GM18951 (cell line): ENCODE data around the gene AP1B1.

Source experiments
- POLR2A ChIP-seq: IDR thresholded peaks from 4 replicates; pipeline ENCODE4 v1.6.1; 2011; ENCODE audit warnings: mild to moderate bottlenecking; ENCODE audit not compliant: insufficient read length, insufficient read depth; ENCODE audit errors: extremely low read depth
- in situ Hi-C: fragments of 300-500 bp; cut with MboI; formaldehyde crosslinking; loops from one replicate; pipeline ENCODE4 v1.12.0; 2022; ENCODE audit warnings: low sequenced_read_pairs, mixed read lengths, inconsistent platforms; ENCODE audit not compliant: unreplicated experiment

Gene AP1B1

GRCh38 chr22:29400576-29400975 is 12.2 kb upstream of the AP1B1 start:
- TF ChIP-seq POLR2A = no peak
- in situ Hi-C loops = no loop called here

DNA sequence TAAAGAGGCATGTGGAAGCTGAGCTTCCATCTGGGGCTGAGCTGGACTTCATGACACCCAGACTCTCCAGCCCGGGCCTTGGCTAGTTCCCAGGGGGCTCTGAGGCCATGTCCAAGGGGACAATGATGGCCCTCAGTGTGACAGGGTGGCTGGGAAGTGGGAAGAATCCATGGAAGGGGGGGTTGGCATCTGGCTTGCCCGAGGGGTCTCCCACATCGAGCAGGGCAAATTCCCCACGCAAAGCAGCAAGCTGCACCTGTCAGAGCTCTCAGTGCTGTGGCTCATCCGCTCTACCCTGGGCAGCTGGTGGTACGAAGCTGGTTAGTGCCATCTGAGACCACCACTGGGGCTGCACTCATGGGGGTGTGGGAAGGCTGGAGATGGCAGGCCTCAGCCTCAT is 9.4 kb upstream of the AP1B1 start:
- TF ChIP-seq POLR2A = no peak
- in situ Hi-C loops = no loop called here

DNA sequence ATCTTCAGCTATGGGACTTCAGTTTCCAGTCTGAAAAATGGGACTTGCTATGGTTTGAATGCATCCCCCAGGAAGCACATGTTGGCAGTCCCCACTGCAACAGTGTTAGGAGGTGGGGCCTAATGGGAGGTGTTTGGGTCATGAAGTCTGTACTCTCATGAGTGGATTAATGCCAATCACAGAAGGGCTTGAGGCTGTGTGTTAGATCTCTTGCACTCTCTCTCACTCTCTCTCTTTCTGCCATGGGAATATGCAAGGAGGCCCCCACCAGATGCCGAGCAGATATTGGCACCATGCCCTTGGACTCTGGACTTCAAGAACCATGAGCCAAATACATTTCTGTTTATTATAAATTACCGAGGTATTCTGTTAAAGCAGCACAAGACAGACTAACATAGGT is 7.8 kb upstream of the AP1B1 start:
- in situ Hi-C loops = no loop called here
- TF ChIP-seq POLR2A = no peak

DNA sequence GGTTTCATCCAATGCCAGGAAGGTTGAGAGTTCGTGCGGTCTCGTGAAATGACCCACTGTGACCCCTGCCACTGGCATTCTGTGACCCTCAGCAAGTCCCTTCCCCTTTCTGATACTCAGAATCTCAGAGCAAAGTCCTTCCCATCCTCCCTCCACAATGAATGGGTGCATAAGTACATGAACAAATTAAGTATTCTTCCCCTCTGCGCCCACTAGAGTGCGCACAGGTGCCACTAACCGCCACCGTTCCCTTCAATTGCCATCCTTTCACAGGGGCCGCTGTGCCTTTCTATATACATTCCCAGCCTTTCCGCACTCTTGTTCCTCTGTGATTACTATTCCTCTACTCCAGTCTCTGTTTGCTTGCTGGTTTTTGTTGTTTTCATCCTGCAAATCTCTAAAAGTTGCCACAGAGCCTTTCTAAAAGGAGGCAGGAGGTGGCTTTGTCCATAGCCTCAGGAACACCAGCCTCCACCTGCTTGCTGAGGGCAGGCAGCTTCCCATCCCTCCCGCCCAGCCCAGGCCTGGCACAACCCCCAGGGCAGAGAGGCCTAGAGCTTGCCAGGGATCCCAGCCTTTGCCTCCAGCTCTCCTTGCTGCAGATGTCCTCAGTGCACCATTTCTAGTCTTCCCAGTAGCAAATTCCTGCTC is 6.7 kb upstream of the AP1B1 start:
- TF ChIP-seq POLR2A = no peak
- in situ Hi-C loops = no loop called here

- in situ Hi-C loops = no loop called here
These were observed 4.7 kb upstream of the AP1B1 start for GRCh38 chr22:29393019-29393608.

GRCh38 chr22:29391546-29391945 is 3.2 kb upstream of the AP1B1 start:
- no peak for TF ChIP-seq POLR2A
- in situ Hi-C loops = no loop called here

More at GRCh38 chr22:29393019-29393608, 4.7 kb upstream of the AP1B1 start:
- no peak for TF ChIP-seq POLR2A

DNA sequence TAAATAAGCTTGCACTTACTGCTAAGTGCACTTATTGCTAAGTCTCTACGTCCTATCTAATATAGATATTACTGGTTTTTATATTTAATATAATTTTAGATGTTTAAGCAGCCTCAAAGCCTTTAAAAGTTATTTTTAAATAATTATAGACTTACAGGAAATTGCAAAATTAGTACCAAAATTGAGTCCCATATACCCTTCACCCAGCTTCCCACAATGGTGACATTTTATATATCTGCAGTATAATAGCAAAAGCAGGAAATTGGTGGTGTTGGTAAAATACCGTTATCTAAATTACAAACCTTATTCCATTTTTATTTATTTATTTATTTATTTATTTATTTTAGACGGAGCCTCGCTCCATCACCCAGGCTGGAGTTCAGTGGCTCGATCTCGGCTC is 1.9 kb upstream of the AP1B1 start:
- TF ChIP-seq POLR2A = no peak
- in situ Hi-C loops = no loop called here

- TF ChIP-seq POLR2A = no peak
- in situ Hi-C loops = no loop called here
These were observed 355 bp upstream of the AP1B1 start for GRCh38 chr22:29388759-29389090.

- TF ChIP-seq POLR2A = no peak
- in situ Hi-C loops = no loop called here
These were observed 1.7 kb downstream of the AP1B1 start for GRCh38 chr22:29386708-29387107.

GRCh38 chr22:29385748-29386147 is 2.6 kb downstream of the AP1B1 start:
- in situ Hi-C loops = no loop called here
- TF ChIP-seq POLR2A = no peak

- TF ChIP-seq POLR2A = no peak
- in situ Hi-C loops = no loop called here
These were observed 3.1 kb downstream of the AP1B1 start for GRCh38 chr22:29385151-29385704.

DNA sequence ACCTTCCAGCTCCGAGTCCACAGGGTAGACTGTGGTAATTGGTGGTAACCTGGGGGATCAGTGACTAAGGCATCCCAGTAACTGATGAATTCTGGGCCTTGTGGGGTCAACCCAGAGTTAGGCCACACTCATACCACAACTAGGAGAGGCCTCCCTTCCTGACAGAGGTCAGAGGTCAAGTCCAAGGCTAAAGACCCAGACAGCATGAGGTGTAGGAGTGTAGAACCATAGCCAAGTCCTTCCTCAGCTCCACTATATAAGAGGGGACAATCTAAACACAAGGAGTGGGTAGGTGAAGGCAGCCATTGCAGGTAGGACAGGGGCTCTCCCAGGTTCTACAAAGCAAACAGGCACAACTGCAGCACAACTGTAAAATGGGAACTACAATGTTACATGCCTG is 4.6 kb downstream of the AP1B1 start:
- in situ Hi-C loops = no loop called here
- no peak for TF ChIP-seq POLR2A

GRCh38 chr22:29382580-29383302 is 5.6 kb downstream of the AP1B1 start:
- no peak for TF ChIP-seq POLR2A
- in situ Hi-C loops = no loop called here

DNA sequence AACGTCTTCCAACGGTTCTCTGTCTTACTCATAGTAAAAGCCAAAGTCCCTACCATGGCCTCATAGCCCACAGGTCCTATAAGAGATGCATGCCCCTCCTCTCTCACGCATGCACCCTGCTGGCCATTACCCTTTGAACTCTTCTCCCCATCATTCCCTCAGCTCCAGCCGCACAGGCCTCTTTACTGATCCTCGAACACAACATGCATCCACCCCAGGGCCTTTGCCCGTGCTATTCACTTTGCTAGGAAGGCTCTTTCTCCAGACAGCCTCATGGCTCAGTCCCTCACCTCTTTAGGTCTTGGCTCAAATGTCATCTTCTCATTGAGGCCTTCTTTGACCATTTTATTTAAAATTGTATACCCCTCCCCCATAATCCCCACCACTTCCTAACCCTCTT is 7.5 kb downstream of the AP1B1 start:
- no peak for TF ChIP-seq POLR2A
- in situ Hi-C loops = no loop called here

- in situ Hi-C loops = no loop called here
- no peak for TF ChIP-seq POLR2A
These were observed 8.2 kb downstream of the AP1B1 start for GRCh38 chr22:29380032-29380781.
